Ovary (tissue), 3 donors: Measurements from ENCODE around the gene SLC6A4.

Experiments
- CTCF ChIP-seq, 3 donors: fragments of 450-650 bp in 2 of 3; fragments of 200-600 bp in 1 of 3; IDR thresholded peaks; one replicate each; pipeline versions ENCODE4 v1.5.1 to v1.8.0; 2016 to 2022; ENCODE audit warnings: antibody characterized with exemption in 3 of 3, mild to moderate bottlenecking in 1 of 3
- EP300 ChIP-seq: sonication (generic); formaldehyde crosslinking; IDR thresholded peaks from one replicate; pipeline ENCODE4 v1.6.1; 2017; ENCODE audit warnings: antibody characterized with exemption
- donor health status: DM: no; HTN: no; CAD: no.

DNA sequence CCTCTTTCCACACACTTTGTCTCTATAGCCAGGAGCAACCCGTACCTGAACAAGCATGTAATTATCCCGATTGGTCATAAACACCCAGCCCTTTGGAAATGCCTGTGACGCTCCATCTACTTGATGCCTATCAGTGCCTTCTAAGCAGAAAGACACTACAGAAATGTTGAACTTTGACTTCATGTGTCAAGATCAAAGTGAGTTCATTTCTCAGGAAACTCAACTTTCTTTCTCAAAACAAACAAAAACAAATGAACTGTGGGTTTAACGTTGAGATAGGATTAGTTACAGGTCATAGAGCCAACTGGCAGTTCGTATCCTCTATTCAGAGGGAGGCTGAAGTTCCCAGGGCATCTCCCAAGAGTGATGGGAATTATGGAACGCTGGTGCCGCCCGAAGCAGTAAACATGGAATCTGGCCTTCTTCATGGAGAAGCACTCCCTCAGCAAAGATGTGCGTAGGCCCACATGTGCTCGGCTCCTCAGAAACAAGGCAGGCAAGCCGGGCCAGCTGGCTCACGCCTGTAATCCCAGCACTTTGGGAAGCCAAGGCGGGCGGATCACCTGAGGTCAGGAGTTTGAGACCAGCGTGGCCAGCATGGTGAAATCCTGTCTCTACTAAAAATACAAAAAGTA lies 9.5 kb downstream of the SLC6A4 start:
- TF ChIP-seq CTCF (IDR thresholded peaks at IDR 0.05), result no peak
- TF ChIP-seq EP300, result no peak
